ENCODE measurements around the gene PLEK2. TPM values are rescaled to one million over a fixed set of nuclear protein-coding genes. Genes with fewer than 3 reads are reported as not detected.
"Not testable (repeated sequence)": the region's sequence is repeated elsewhere in the genome, so short reads cannot be mapped to it uniquely, and the experiment has no call there.

Gene PLEK2
- total RNA-seq (ENCODE audit: insufficient read depth, low replicate concordance) = 3.9 TPM

GRCh38 chr14:67411820-67412421 lies at the start of gene PLEK2:
TSS of gene PLEK2 (minus strand) at chr14:67412165. CDS start at chr14:67412059, 106 bp downstream.
- peak; percentile 48 for DNase-seq (ENCODE audit: low spot score)

- no peak for DNase-seq (ENCODE audit: low spot score)
These were observed 49.5 kb upstream of the PLEK2 start for GRCh38 chr14:67461341-67461985.

GRCh38 chr14:67459336-67459735 lies 47.4 kb upstream of the PLEK2 start:
- no peak for DNase-seq (ENCODE audit: low spot score)

GRCh38 chr14:67457782-67458181 lies 45.8 kb upstream of the PLEK2 start:
- no peak for DNase-seq (ENCODE audit: low spot score)

GRCh38 chr14:67456732-67457131 lies 44.8 kb upstream of the PLEK2 start:
- DNase-seq (ENCODE audit: low spot score) = no peak

GRCh38 chr14:67453575-67454300 lies 41.8 kb upstream of the PLEK2 start:
- no peak for DNase-seq (ENCODE audit: low spot score)

GRCh38 chr14:67451667-67452066 lies 39.7 kb upstream of the PLEK2 start:
- DNase-seq (ENCODE audit: low spot score) = not testable (repeated sequence)

GRCh38 chr14:67449096-67449495 lies 37.1 kb upstream of the PLEK2 start:
- no peak for DNase-seq (ENCODE audit: low spot score)

GRCh38 chr14:67447033-67447381 lies 35.0 kb upstream of the PLEK2 start:
- no peak for DNase-seq (ENCODE audit: low spot score)

GRCh38 chr14:67446371-67447032 lies 34.5 kb upstream of the PLEK2 start:
- DNase-seq (ENCODE audit: low spot score) = peak; percentile 44

GRCh38 chr14:67444395-67444794 lies 32.4 kb upstream of the PLEK2 start:
- DNase-seq (ENCODE audit: low spot score) = no peak

- no peak for DNase-seq (ENCODE audit: low spot score)
These were observed 30.4 kb upstream of the PLEK2 start for GRCh38 chr14:67442139-67442906.

GRCh38 chr14:67441672-67442071 lies 29.7 kb upstream of the PLEK2 start:
- no peak for DNase-seq (ENCODE audit: low spot score)

GRCh38 chr14:67441256-67441655 lies 29.3 kb upstream of the PLEK2 start:
- DNase-seq (ENCODE audit: low spot score) = no peak

- no peak for DNase-seq (ENCODE audit: low spot score)
These were observed 28.5 kb upstream of the PLEK2 start for GRCh38 chr14:67440513-67440912.

GRCh38 chr14:67438969-67439368 lies 27.0 kb upstream of the PLEK2 start:
- DNase-seq (ENCODE audit: low spot score) = no peak

- no peak for DNase-seq (ENCODE audit: low spot score)
These were observed 24.3 kb upstream of the PLEK2 start for GRCh38 chr14:67436006-67436866.

GRCh38 chr14:67435603-67436002 lies 23.6 kb upstream of the PLEK2 start:
- DNase-seq (ENCODE audit: low spot score) = no peak

- peak; percentile 9 for DNase-seq (ENCODE audit: low spot score)
These were observed 20.1 kb upstream of the PLEK2 start for GRCh38 chr14:67432050-67432564.

- DNase-seq (ENCODE audit: low spot score) = no peak
These were observed 17.7 kb upstream of the PLEK2 start for GRCh38 chr14:67429510-67430205.

All from umbilical cord (tissue), 2 donors.